Spleen (tissue), 11 donors: Measurements from ENCODE around the gene LRP2. TPM values are rescaled to one million over a fixed set of nuclear protein-coding genes. Genes with fewer than 3 reads are reported as not detected.

Experiments used
- DNase-seq: peaks from one replicate; pipeline ENCODE4 v3.0.0-alpha.2; 2020
- H3K27ac ChIP-seq, 8 donors: fragments of 200-600 bp; sonication (generic) in 7 of 8; 1 replicate in 4 of 8; 2 replicates in 4 of 8; pipeline versions ENCODE4 v1.5.0 to v1.8.0; 2016 to 2021; ENCODE audit warnings: inconsistent platforms in 4 of 8, mild to moderate bottlenecking in 4 of 8, moderate library complexity in 1 of 8
- H3K27me3 ChIP-seq, 7 donors: fragments of 200-600 bp; sonication (generic) in 6 of 7; replicated peaks in 1 of 7; 1 replicate in 4 of 7; 2 replicates in 3 of 7; pipeline versions ENCODE4 v1.5.0 to v1.8.0; 2016 to 2021; ENCODE audit warnings: inconsistent platforms in 3 of 7, mild to moderate bottlenecking in 1 of 7
- H3K36me3 ChIP-seq, 6 donors: fragments of 200-600 bp; sonication (generic) in 5 of 6; 1 replicate in 4 of 6; 2 replicates in 2 of 6; pipeline versions ENCODE4 v1.5.0 to v1.8.0; 2016 to 2021; ENCODE audit warnings: inconsistent platforms in 2 of 6
- H3K4me1 ChIP-seq, 6 donors: fragments of 200-600 bp; sonication (generic) in 5 of 6; 1 replicate in 3 of 6; 2 replicates in 3 of 6; pipeline versions ENCODE4 v1.5.0 to v1.8.0; 2016 to 2021; ENCODE audit warnings: inconsistent platforms in 3 of 6
- H3K4me3 ChIP-seq, 8 donors: fragments of 200-600 bp; sonication (generic) in 7 of 8; 1 replicate in 4 of 8; 2 replicates in 4 of 8; pipeline versions ENCODE4 v1.5.0 to v1.8.0; 2016 to 2021; ENCODE audit warnings: inconsistent platforms in 4 of 8, mild to moderate bottlenecking in 4 of 8, moderate library complexity in 2 of 8
- H3K9me3 ChIP-seq, 8 donors: fragments of 200-600 bp; sonication (generic) in 7 of 8; 1 replicate in 4 of 8; 2 replicates in 4 of 8; pipeline versions ENCODE4 v1.5.0 to v1.8.0; 2016 to 2021; ENCODE audit warnings: inconsistent platforms in 4 of 8
- CTCF ChIP-seq, 11 experiments: fragments of 200-600 bp in 7 of 11; fragments of 450-650 bp in 4 of 11; sonication (generic) in 4 of 11; IDR thresholded peaks in 8 of 11; conservative IDR thresholded peaks in 3 of 11; 1 replicate in 7 of 11; 2 replicates in 4 of 11; pipeline versions ENCODE4 v1.4.0 to v1.8.0; 2016 to 2021; ENCODE audit warnings: antibody characterized with exemption in 11 of 11, inconsistent platforms in 4 of 11, mild to moderate bottlenecking in 1 of 11
- POLR2A ChIP-seq, 3 donors: fragments of 450-650 bp; IDR thresholded peaks; one replicate each; pipeline ENCODE4 v1.5.1; 2017; ENCODE audit warnings: antibody characterized with exemption in 3 of 3, mild to moderate bottlenecking in 1 of 3
- POLR2AphosphoS5 ChIP-seq, 3 donors: sonication (generic); formaldehyde crosslinking; IDR thresholded peaks; one replicate each; pipeline ENCODE4 v1.5.1; 2017; ENCODE audit warnings: antibody characterized with exemption in 3 of 3
- WGBS, 5 donors: extraction: QIAGEN DNeasy Blood & Tissue Kit in 3 of 5; methylation state at CpG; one replicate each; pipeline versions ENCODE4 v1.1.5 to v1.1.7; 2013 to 2018; 5-methylcytosine and 5-hydroxymethylcytosine counted together
- intact Hi-C: fragments of 100-400 bp; cut with DNase I; formaldehyde crosslinking; loops from one replicate; pipeline ENCODE4 v1.15.0; 2023; ENCODE audit warnings: low total_unique reads
- polyA plus RNA-seq, 3 donors: library from polyadenylated mRNA; stranded (reverse); fragments of 200-250 nt; gene quantifications; one replicate each; pipeline ENCODE4 v1.2.1, GENCODE V29; 2013
- total RNA-seq, 7 donors: library from RNA; depleted of rRNA in 3 of 7; stranded (reverse); fragments of >200 nt in 3 of 7; fragmentation: NEBNext Ultra II Directional in 4 of 7; extraction: Animal tissue kit (Norgen Biotek cat#: 25700) in 4 of 7; gene quantifications; one replicate each; pipeline versions ENCODE4 v1.1.0 to v1.2.1, GENCODE V29; 2016 to 2021
- donor health status: healthy with polysubstance abuse.
- donor health status: DM: no; HTN: no; CAD: no; lungs with moderate emphysema.
- donor health status: DM: no; HTN: no; CAD: no.
- donor health status: Bipolar disorder and iron deficiency.
- donor health status: healthy.
- donor health status: DM: no; HTN: no; CAD: no.
- donor health status: DM: yes; HTN: yes; CAD: no.

LRP2 gene
- total and polyA plus RNA-seq, 10 donors, result not detected

- no peak for DNase-seq
- Histone ChIP-seq H3K27ac (peak overlapping the region in 7 of 8 donors; percentile 54 to 89 (median 73)), H3K27me3 (peaks cover 0 to 17% (median 0%) of the 10 kb centered on the region in 7 donors), H3K36me3 (no peaks in the 10 kb centered on the region), H3K4me3 (peak overlapping the region in 1 of 8 donors; percentile 6), H3K9me3 (no peaks in the 10 kb centered on the region), H3K4me1 (peaks cover 0 to 69% (median 53%) of the 10 kb centered on the region in 6 donors)
- 19 to 46% (median 27%) methylated on average over 3 of the region's 3 CpGs for WGBS, 5 donors
- no peak for TF ChIP-seq CTCF (IDR thresholded peaks at IDR 0.05 in 8 of 11, conservative IDR thresholded peaks at IDR 0.05 in 3 of 11)
- TF ChIP-seq POLR2AphosphoS5 (IDR thresholded peaks at IDR 0.05), result no peak
- TF ChIP-seq POLR2A (IDR thresholded peaks at IDR 0.05), result no peak
- intact Hi-C loops, result no loop called here
These were observed 254.0 kb downstream of the LRP2 start for GRCh38 chr2:169108099-169108884.

GRCh38 chr2:169107645-169108044 is 254.7 kb downstream of the LRP2 start:
- Histone ChIP-seq H3K27me3 (peaks cover 0 to 17% (median 0%) of the 10 kb centered on the region in 7 donors), H3K9me3 (no peaks in the 10 kb centered on the region), H3K4me3 (peak overlapping the region in 1 of 8 donors; percentile 17), H3K4me1 (peaks cover 0 to 69% (median 53%) of the 10 kb centered on the region in 6 donors), H3K27ac (peak overlapping the region in 7 of 8 donors; percentile 54 to 89 (median 73)), H3K36me3 (no peaks in the 10 kb centered on the region)
- TF ChIP-seq CTCF (IDR thresholded peaks at IDR 0.05 in 8 of 11, conservative IDR thresholded peaks at IDR 0.05 in 3 of 11), result no peak
- TF ChIP-seq POLR2AphosphoS5 (IDR thresholded peaks at IDR 0.05), result peak in 1 of 3 donors; percentile 59
- 22 to 53% (median 33%) methylated on average over 2 of the region's 2 CpGs for WGBS, 5 donors
- no peak for DNase-seq
- intact Hi-C loops, result no loop called here

- Histone ChIP-seq H3K4me3 (peak overlapping the region in 1 of 8 donors; percentile 17), H3K36me3 (no peaks in the 10 kb centered on the region), H3K9me3 (no peaks in the 10 kb centered on the region), H3K4me1 (peaks cover 0 to 75% (median 53%) of the 10 kb centered on the region in 6 donors), H3K27me3 (peaks cover 0 to 17% (median 0%) of the 10 kb centered on the region in 7 donors), H3K27ac (peak overlapping the region in 6 of 8 donors; percentile 64 to 89 (median 78))
- TF ChIP-seq POLR2AphosphoS5 (IDR thresholded peaks at IDR 0.05) (no peak), POLR2A (IDR thresholded peaks at IDR 0.05) (no peak), CTCF (IDR thresholded peaks at IDR 0.05 in 8 of 11, conservative IDR thresholded peaks at IDR 0.05 in 3 of 11) (no peak)
- no peak for DNase-seq
- intact Hi-C loops, result no loop called here
- WGBS, 5 donors, result 44 to 65% (median 57%) methylated on average over 6 of the region's 6 CpGs
These were observed 255.5 kb downstream of the LRP2 start for GRCh38 chr2:169106563-169107545.
